Neural progenitor cell (in vitro differentiated cells): ENCODE results near the gene GTF3A. TPM values are rescaled to one million over a fixed set of nuclear protein-coding genes. Genes with fewer than 3 reads are reported as not detected.

Experiments used
- DNase-seq: peaks from one replicate; pipeline ENCODE4 v3.0.0-alpha.2; 2016; ENCODE audit warnings: low spot score
- H2AFZ ChIP-seq: fragments of 200-600 bp; sonication (generic); replicated peaks from 2 replicates; pipeline ENCODE4 v1.6.1; 2016; ENCODE audit warnings: antibody characterized with exemption
- H3F3A ChIP-seq: fragments of 200-600 bp; sonication (generic); 2 replicates; pipeline ENCODE4 v1.6.1; 2016; ENCODE audit warnings: antibody characterized with exemption, low read depth
- H3K27ac ChIP-seq: fragments of 200-600 bp; sonication (generic); 2 replicates; pipeline ENCODE4 v1.5.1; 2016; ENCODE audit warnings: mild to moderate bottlenecking
- H3K27me3 ChIP-seq: fragments of 200-600 bp; sonication (generic); 2 replicates; pipeline ENCODE4 v1.6.1; 2016; ENCODE audit warnings: mild to moderate bottlenecking, moderate library complexity
- H3K36me3 ChIP-seq: fragments of 200-600 bp; sonication (generic); 2 replicates; pipeline ENCODE4 v1.5.1; 2016
- H3K4me1 ChIP-seq: fragments of 200-600 bp; sonication (generic); 2 replicates; pipeline ENCODE4 v1.6.1; 2016; ENCODE audit warnings: mixed run types
- H3K4me2 ChIP-seq: fragments of 200-600 bp; sonication (generic); 2 replicates; pipeline ENCODE4 v1.6.1; 2016
- H3K4me3 ChIP-seq: fragments of 200-600 bp; sonication (generic); 2 replicates; pipeline ENCODE4 v1.5.1; 2016
- H3K79me2 ChIP-seq: fragments of 200-600 bp; sonication (generic); 2 replicates; pipeline ENCODE4 v1.6.1; 2016; ENCODE audit warnings: low read depth
- H3K9ac ChIP-seq: fragments of 200-600 bp; sonication (generic); 2 replicates; pipeline ENCODE4 v1.6.1; 2016
- H3K9me3 ChIP-seq: fragments of 200-600 bp; sonication (generic); 2 replicates; pipeline ENCODE4 v1.5.1; 2016; ENCODE audit warnings: low read depth
- H4K20me1 ChIP-seq: fragments of 200-600 bp; sonication (generic); 2 replicates; pipeline ENCODE4 v1.6.1; 2016; ENCODE audit warnings: low read depth
- H3K27ac Mint-ChIP-seq: 3 replicates; pipeline ENCODE4 v1.8.0; 2021; ENCODE audit warnings: mixed read lengths
- H3K27me3 Mint-ChIP-seq: 2 replicates; pipeline ENCODE4 v1.8.0; 2022; ENCODE audit warnings: low read depth, mild to moderate bottlenecking, inconsistent platforms, moderate library complexity, mixed read lengths; ENCODE audit not compliant: insufficient read depth
- H3K36me3 Mint-ChIP-seq: 3 replicates; pipeline ENCODE4 v1.8.0; 2021; ENCODE audit warnings: mixed read lengths
- H3K4me1 Mint-ChIP-seq: 3 replicates; pipeline ENCODE4 v1.8.0; 2021; ENCODE audit warnings: mixed read lengths
- H3K4me3 Mint-ChIP-seq: 3 replicates; pipeline ENCODE4 v1.8.0; 2021; ENCODE audit warnings: mild to moderate bottlenecking, moderate library complexity, mixed read lengths
- H3K9me3 Mint-ChIP-seq: 3 replicates; pipeline ENCODE4 v1.8.0; 2020; ENCODE audit warnings: mixed read lengths
- CTCF ChIP-seq: fragments of 200-600 bp; sonication (generic); IDR thresholded peaks from 2 replicates; pipeline ENCODE4 v1.5.1; 2017; ENCODE audit warnings: antibody characterized with exemption, mild to moderate bottlenecking
- EZH2 ChIP-seq: fragments of 200-600 bp; sonication (generic); IDR thresholded peaks from 2 replicates; pipeline ENCODE4 v1.6.1; 2017; ENCODE audit warnings: antibody characterized with exemption, mild to moderate bottlenecking, moderate library complexity
- EZH2phosphoT487 ChIP-seq: fragments of 200-600 bp; sonication (generic); IDR thresholded peaks from 2 replicates; pipeline ENCODE4 v1.6.1; 2017; ENCODE audit warnings: antibody characterized with exemption
- total RNA-seq: library from RNA; depleted of rRNA; stranded (reverse); fragments of >200 nt; gene quantifications from 2 replicates; pipeline ENCODE4 v1.2.3, GENCODE V29; 2015; ENCODE audit warnings: low replicate concordance

Gene GTF3A
- total RNA-seq, 1 donor from 2014 or later: 126 TPM

GRCh38 chr13:27383104-27383921, 41.1 kb upstream of the GTF3A start:
- Mint-ChIP-seq H3K36me3 (no peaks in the 10 kb centered on the region), H3K4me1 (peaks cover 6% of the 10 kb centered on the region), H3K9me3 (peaks cover 3% of the 10 kb centered on the region), H3K27ac (no peak overlapping the region), H3K27me3 (peaks cover 4% of the 10 kb centered on the region), H3K4me3 (peak overlapping the region; percentile 70)
- H4K20me1 ChIP-seq: no peaks in the 10 kb centered on the region
- no peaks in the 10 kb centered on the region for H3K9me3 ChIP-seq
- no peak for DNase-seq
- H3K4me2 ChIP-seq: no peak overlapping the region
- no peaks in the 10 kb centered on the region for H3F3A ChIP-seq
- H3K9ac ChIP-seq: no peak overlapping the region
- peaks cover 3% of the 10 kb centered on the region for H3K27me3 ChIP-seq
- no peak overlapping the region for H3K27ac ChIP-seq
- no peaks in the 10 kb centered on the region for H3K36me3 ChIP-seq
- H3K79me2 ChIP-seq: no peaks in the 10 kb centered on the region
- no peak overlapping the region for H3K4me3 ChIP-seq
- H2AFZ ChIP-seq: no peak overlapping the region
- peaks cover 6% of the 10 kb centered on the region for H3K4me1 ChIP-seq
- TF ChIP-seq CTCF (no peak), EZH2phosphoT487 (no peak), EZH2 (no peak)

DNA sequence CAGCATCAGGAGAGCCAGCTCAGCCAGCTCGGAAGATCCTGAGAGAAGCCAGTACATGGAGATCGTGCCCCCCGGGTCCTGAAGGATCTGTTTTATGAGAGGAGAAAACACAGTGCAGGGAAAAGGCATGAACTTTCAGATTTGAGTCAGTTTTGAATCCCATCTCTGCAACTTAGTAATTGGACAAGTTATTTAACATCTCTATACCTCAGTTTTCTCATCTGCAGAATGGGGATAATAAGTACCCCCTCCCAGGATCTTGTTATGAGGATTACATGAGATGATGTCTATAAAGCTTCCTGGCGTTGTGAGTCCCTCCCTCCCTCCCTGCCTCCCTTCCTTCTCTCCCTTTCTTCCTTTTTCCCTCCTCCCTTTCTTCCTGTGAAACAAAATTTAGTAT, 40.1 kb upstream of the GTF3A start:
- H3K9ac ChIP-seq: no peak overlapping the region
- H3K79me2 ChIP-seq: no peaks in the 10 kb centered on the region
- no peak overlapping the region for H3K4me3 Mint-ChIP-seq
- H3K27me3 Mint-ChIP-seq: peaks cover 4% of the 10 kb centered on the region
- no peak overlapping the region for H2AFZ ChIP-seq
- no peaks in the 10 kb centered on the region for H4K20me1 ChIP-seq
- no peak overlapping the region for H3K4me3 ChIP-seq
- H3F3A ChIP-seq: no peaks in the 10 kb centered on the region
- H3K9me3 ChIP-seq: no peaks in the 10 kb centered on the region
- H3K27ac Mint-ChIP-seq: no peak overlapping the region
- TF ChIP-seq CTCF (no peak), EZH2phosphoT487 (no peak), EZH2 (no peak)
- H3K4me1 ChIP-seq: peaks cover 6% of the 10 kb centered on the region
- peaks cover 6% of the 10 kb centered on the region for H3K4me1 Mint-ChIP-seq
- no peaks in the 10 kb centered on the region for H3K36me3 ChIP-seq
- H3K4me2 ChIP-seq: no peak overlapping the region
- H3K9me3 Mint-ChIP-seq: peaks cover 3% of the 10 kb centered on the region
- H3K27ac ChIP-seq: no peak overlapping the region
- no peaks in the 10 kb centered on the region for H3K36me3 Mint-ChIP-seq
- DNase-seq: no peak
- H3K27me3 ChIP-seq: peaks cover 3% of the 10 kb centered on the region

- no peak for DNase-seq
- Histone ChIP-seq H3K27me3 (peaks cover 3% of the 10 kb centered on the region), H3F3A (no peaks in the 10 kb centered on the region), H3K27ac (no peak overlapping the region), H3K4me1 (no peaks in the 10 kb centered on the region), H2AFZ (no peak overlapping the region), H3K9ac (no peak overlapping the region), H3K4me3 (no peak overlapping the region), H3K79me2 (no peaks in the 10 kb centered on the region), H4K20me1 (no peaks in the 10 kb centered on the region), H3K9me3 (no peaks in the 10 kb centered on the region), H3K36me3 (no peaks in the 10 kb centered on the region), H3K4me2 (no peak overlapping the region)
- Mint-ChIP-seq H3K36me3 (no peaks in the 10 kb centered on the region), H3K27ac (peak overlapping the region; percentile 39), H3K4me3 (no peak overlapping the region), H3K9me3 (peaks cover 3% of the 10 kb centered on the region), H3K4me1 (peaks cover 9% of the 10 kb centered on the region), H3K27me3 (peaks cover 9% of the 10 kb centered on the region)
- TF ChIP-seq EZH2phosphoT487: no peak
- TF ChIP-seq EZH2: no peak
- no peak for TF ChIP-seq CTCF
Measured at GRCh38 chr13:27388241-27388640, 36.2 kb upstream of the GTF3A start.
